Body of pancreas (tissue), 4 donors: ENCODE results near the gene PRPF40A.

Source experiments
- POLR2A ChIP-seq, 3 donors: fragments of 450-650 bp; IDR thresholded peaks; one replicate each; pipeline ENCODE4 v1.6.1; 2016; ENCODE audit warnings: antibody characterized with exemption in 3 of 3, mild to moderate bottlenecking in 2 of 3
- TF ChIP-seq, protein P1 (sequence below), 7 experiments: fragments of 450-650 bp in 4 of 7; fragments of 200-600 bp in 3 of 7; sonication (generic) in 3 of 7; IDR thresholded peaks; one replicate each; pipeline ENCODE4 v1.5.1; 2016 to 2019; ENCODE audit warnings: antibody characterized with exemption in 7 of 7

DNA sequence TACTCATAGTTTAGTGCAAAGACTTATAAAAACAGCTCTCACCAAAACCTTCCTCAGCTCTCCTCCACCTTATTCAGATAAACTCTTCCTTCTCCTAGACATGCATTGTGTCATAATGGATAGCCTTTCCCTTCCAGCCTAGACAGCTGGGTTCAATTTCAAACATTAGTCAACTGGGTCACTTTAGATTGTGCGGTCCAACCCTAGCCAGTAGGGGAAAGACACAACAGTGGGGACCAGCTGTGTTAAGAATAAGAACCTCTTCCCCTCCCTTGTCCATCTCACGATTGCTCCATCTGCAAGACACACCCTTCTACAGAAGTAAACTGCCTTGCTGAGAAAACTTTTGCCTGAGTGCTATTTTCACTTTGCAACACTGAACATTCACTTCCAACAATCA lies 8.5 kb downstream of the PRPF40A start:
- TF ChIP-seq, protein P1, sequence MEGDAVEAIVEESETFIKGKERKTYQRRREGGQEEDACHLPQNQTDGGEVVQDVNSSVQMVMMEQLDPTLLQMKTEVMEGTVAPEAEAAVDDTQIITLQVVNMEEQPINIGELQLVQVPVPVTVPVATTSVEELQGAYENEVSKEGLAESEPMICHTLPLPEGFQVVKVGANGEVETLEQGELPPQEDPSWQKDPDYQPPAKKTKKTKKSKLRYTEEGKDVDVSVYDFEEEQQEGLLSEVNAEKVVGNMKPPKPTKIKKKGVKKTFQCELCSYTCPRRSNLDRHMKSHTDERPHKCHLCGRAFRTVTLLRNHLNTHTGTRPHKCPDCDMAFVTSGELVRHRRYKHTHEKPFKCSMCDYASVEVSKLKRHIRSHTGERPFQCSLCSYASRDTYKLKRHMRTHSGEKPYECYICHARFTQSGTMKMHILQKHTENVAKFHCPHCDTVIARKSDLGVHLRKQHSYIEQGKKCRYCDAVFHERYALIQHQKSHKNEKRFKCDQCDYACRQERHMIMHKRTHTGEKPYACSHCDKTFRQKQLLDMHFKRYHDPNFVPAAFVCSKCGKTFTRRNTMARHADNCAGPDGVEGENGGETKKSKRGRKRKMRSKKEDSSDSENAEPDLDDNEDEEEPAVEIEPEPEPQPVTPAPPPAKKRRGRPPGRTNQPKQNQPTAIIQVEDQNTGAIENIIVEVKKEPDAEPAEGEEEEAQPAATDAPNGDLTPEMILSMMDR (IDR thresholded peaks at IDR 0.05), result no peak
- no peak for TF ChIP-seq POLR2A (IDR thresholded peaks at IDR 0.05)
